BE2C (cell line): ENCODE data around the gene SLC22A15.

Experiments
- DNase-seq: peaks from one replicate; pipeline ENCODE4 v3.0.0-alpha.2; 2020
- H3K27me3 ChIP-seq: fragments of 250-450 bp; sonication (Bioruptor Pico); 2 replicates; pipeline ENCODE4 v1.5.1; 2020; ENCODE audit warnings: mild to moderate bottlenecking
- H3K36me3 ChIP-seq: fragments of 250-450 bp; sonication (Bioruptor Pico); 2 replicates; pipeline ENCODE4 v1.5.1; 2020; ENCODE audit warnings: mild to moderate bottlenecking
- H3K4me1 ChIP-seq: fragments of 250-450 bp; sonication (Bioruptor Pico); 2 replicates; pipeline ENCODE4 v1.5.1; 2020
- H3K4me3 ChIP-seq: 2 replicates; pipeline ENCODE4 v1.5.1; 2011; ENCODE audit warnings: low read depth, low read length
- H3K9me3 ChIP-seq: fragments of 250-450 bp; sonication (Bioruptor Pico); 2 replicates; pipeline ENCODE4 v1.5.1; 2020
- CTCF ChIP-seq: IDR thresholded peaks from 2 replicates; pipeline ENCODE4 v1.5.1; 2012; ENCODE audit warnings: mild to moderate bottlenecking, low read depth, low read length

The SLC22A15 gene

DNA sequence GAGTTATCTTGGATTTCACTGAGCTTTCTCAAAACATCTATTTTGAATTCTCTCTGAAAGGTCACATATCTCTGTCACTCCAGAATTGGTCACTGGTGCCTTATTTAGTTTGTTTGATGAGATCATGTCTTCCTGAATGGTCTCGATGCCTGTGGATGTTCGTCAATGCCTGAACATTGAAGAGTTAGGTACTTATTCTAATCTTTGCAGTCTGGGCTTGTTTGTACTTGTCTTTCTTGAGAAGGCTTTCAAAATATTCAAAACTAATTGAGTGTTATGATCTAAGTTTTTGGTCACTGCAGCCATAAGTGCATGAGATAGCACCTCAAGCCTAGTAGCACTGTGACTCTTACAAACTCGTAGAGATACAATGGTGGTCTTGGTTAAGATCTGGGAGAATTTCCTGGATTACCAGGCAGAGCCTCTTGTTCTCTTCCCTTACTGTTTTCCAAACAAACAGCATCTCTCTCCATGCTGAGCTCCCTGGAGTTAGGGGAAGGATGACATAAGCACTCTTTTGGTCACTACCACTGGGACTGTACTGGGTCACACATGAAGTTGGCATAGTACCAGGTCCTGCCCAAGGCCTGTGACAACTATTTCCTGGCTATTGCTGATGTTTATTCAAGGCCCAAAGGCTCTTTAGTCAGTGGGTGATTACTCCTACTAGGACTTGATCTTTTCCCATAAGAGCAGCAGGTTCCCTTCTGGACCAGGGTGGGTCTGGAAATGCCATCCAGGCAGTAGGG is 25.6 kb downstream of the SLC22A15 start:
- H3K36me3 ChIP-seq = no peaks in the 10 kb centered on the region
- H3K27me3 ChIP-seq = no peaks in the 10 kb centered on the region
- no peaks in the 10 kb centered on the region for H3K4me1 ChIP-seq
- DNase-seq = no peak
- no peak overlapping the region for H3K4me3 ChIP-seq
- no peak for TF ChIP-seq CTCF
- H3K9me3 ChIP-seq = no peaks in the 10 kb centered on the region

DNA sequence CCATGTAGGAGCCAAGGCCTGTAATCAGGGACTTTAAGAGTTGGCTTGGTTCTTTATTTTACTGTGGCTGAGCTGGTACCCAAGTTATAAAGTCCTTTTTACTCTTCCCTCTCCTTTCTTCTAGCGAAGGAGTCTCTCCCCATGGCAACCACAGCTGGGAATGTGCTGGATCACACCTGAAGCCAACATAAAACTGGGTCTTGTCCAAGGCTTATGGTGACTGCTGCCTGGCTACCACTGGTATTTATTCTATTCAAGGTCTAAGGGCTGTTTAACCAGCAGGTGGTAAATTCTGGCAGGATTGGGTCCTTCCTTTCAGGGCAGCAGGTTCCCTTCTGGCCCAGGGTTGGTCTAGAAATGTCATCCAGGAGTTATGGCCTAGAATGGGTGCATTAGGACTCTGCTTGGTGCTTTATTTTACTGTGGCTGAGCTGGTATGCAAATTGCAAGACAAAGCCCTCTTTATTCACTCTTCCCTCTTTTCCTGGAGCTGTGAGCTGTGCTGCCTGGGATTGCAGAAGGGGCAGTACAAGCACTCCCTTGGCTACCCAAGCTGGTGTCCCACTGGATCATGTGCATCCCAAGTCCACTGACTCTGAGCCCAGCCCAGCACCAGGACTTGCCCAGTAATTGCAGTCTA is 26.6 kb downstream of the SLC22A15 start:
- no peaks in the 10 kb centered on the region for H3K9me3 ChIP-seq
- TF ChIP-seq CTCF = no peak
- no peaks in the 10 kb centered on the region for H3K4me1 ChIP-seq
- H3K36me3 ChIP-seq = no peaks in the 10 kb centered on the region
- no peak for DNase-seq
- no peak overlapping the region for H3K4me3 ChIP-seq
- H3K27me3 ChIP-seq = peaks cover under 1% of the 10 kb centered on the region; the same call in 1 of the 2 replicates

GRCh38 chr1:116003823-116004222 is 27.5 kb downstream of the SLC22A15 start:
- no peak for TF ChIP-seq CTCF
- Histone ChIP-seq H3K9me3 (no peaks in the 10 kb centered on the region), H3K36me3 (no peaks in the 10 kb centered on the region), H3K4me3 (no peak overlapping the region), H3K4me1 (no peaks in the 10 kb centered on the region), H3K27me3 (peaks cover 7% of the 10 kb centered on the region; the same call in 1 of the 2 replicates)
- DNase-seq = no peak

- Histone ChIP-seq H3K27me3 (peaks cover 7% of the 10 kb centered on the region; the same call in 1 of the 2 replicates), H3K9me3 (no peaks in the 10 kb centered on the region), H3K4me1 (no peaks in the 10 kb centered on the region), H3K4me3 (no peak overlapping the region), H3K36me3 (no peaks in the 10 kb centered on the region)
- DNase-seq = no peak
- TF ChIP-seq CTCF = no peak
Observed at GRCh38 chr1:116006486-116006964, 30.2 kb downstream of the SLC22A15 start.

DNA sequence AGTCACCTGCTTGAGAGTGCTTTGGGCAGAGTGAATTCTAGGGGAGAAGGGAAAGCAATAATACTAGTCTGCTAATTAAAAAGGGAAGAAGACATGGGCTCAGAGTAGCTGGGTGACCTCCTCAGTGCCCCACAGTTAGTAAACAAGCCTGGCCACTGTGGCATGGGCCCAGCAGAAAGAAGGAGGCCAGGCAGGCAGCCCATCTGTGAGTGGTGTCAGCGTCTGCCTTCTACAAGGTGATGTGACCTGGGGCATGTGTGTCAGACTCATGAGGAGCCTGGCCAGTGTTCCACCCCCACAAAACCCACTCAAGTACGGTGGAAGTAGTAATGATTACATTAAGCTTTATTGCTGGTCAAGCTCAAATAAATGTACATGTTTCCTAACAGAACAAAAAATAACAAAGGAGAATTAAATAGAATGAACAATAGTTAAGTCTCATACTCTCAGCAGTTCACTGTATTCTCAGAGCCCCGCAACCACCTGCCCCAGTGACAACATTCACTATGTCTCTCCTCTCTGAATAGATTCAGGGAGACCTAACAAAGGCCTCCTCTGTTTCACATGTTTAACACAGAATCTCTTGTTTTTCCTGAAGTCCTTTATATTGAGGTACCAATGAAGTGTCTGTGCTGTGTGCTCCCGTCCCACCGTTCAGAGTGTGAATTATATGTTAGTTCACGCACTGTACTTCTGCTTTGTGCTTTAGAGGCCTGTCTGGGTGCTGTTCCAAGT is 32.5 kb downstream of the SLC22A15 start:
- H3K4me3 ChIP-seq = no peak overlapping the region
- no peaks in the 10 kb centered on the region for H3K4me1 ChIP-seq
- H3K9me3 ChIP-seq = no peaks in the 10 kb centered on the region
- no peaks in the 10 kb centered on the region for H3K36me3 ChIP-seq
- no peak for TF ChIP-seq CTCF
- DNase-seq = no peak
- peaks cover 7% of the 10 kb centered on the region; the same call in 1 of the 2 replicates for H3K27me3 ChIP-seq

GRCh38 chr1:116012716-116013115 is 36.4 kb downstream of the SLC22A15 start:
- Histone ChIP-seq H3K4me1 (no peaks in the 10 kb centered on the region), H3K36me3 (no peaks in the 10 kb centered on the region), H3K4me3 (no peak overlapping the region), H3K27me3 (peaks cover 13% of the 10 kb centered on the region), H3K9me3 (no peaks in the 10 kb centered on the region; the same call in 1 of the 2 replicates)
- TF ChIP-seq CTCF = no peak
- no peak for DNase-seq
